ENCODE data around the gene GAL3ST1. TPM values are rescaled to one million over a fixed set of nuclear protein-coding genes. Genes with fewer than 3 reads are reported as not detected.

The GAL3ST1 gene
- polyA plus RNA-seq, 1 of the 3 experiments (the other 2 are of a cell fraction): not detected

GRCh38 chr22:30596886-30597285 is 22.4 kb upstream of the GAL3ST1 start:
- Histone ChIP-seq H3K27ac (ENCODE audit: low read depth in 2 of 2, low read length in 1 of 2) (no peak overlapping the region), H3F3A (replicated peaks; ENCODE audit: insufficient read depth) (no peaks in the 10 kb centered on the region), H3K27me3 (ENCODE audit: insufficient read depth) (peaks cover 8% of the 10 kb centered on the region; the same call in 1 of the 2 replicates), H2AFZ (ENCODE audit: low read depth) (no peak overlapping the region), H3K4me2 (no peak overlapping the region), H3K79me2 (ENCODE audit: insufficient read depth) (no peaks in the 10 kb centered on the region), H3K4me3 (ENCODE audit: low read depth in 2 of 2, low read length in 1 of 2) (no peak overlapping the region), H3K9ac (no peak overlapping the region), H3K4me1 (ENCODE audit: control insufficient read depth in 1 of 2, insufficient read depth in 2 of 2, low read depth in 1 of 2, low read length in 1 of 2) (no peaks in the 10 kb centered on the region), H3K9me2 (no peaks in the 10 kb centered on the region), H3K9me3 (no peaks in the 10 kb centered on the region), H4K20me1 (ENCODE audit: insufficient read depth) (no peaks in the 10 kb centered on the region), H3K36me3 (replicated peaks in 1 of 2; ENCODE audit: control insufficient read depth in 1 of 2, insufficient read depth in 2 of 2, low read length in 1 of 2) (no peaks in the 10 kb centered on the region)
- ChIA-PET POLR2A (interaction anchor here (0.8 kb wide), 1 partner anchor 10 kb away, joined by 3 read pairs; the partner anchor contains the start of gene TCN2), CTCF (interaction anchor here (0.9 to 1.9 kb wide), 2 partner anchors 10 to 151 kb away, joined by 3 to 6 read pairs; partner anchors contain the start of gene TCN2)
- no CpG with 5 or more reads among the region's 29 CpGs for WGBS (ENCODE audit: low lambda C conversion rate)
- TF ChIP-seq EP300 (IDR thresholded peaks at IDR 0.05; ENCODE audit: borderline replicate concordance in 1 of 2, low read depth in 1 of 2, low read length in 1 of 2) (no peak), FOSL2 (IDR thresholded peaks at IDR 0.05; ENCODE audit: borderline replicate concordance, low read depth) (no peak), RCOR1 (IDR thresholded peaks at IDR 0.05; ENCODE audit: low read length) (no peak), TCF12 (IDR thresholded peaks at IDR 0.05) (no peak), POLR2AphosphoS5 (IDR thresholded peaks at IDR 0.05; ENCODE audit: low read depth, low read length) (no peak), RFX5 (IDR thresholded peaks at IDR 0.05; ENCODE audit: low read length) (no peak), TEAD4 (IDR thresholded peaks at IDR 0.05; ENCODE audit: borderline replicate concordance, insufficient read depth) (no peak)
- TF ChIP-seq, protein P1, sequence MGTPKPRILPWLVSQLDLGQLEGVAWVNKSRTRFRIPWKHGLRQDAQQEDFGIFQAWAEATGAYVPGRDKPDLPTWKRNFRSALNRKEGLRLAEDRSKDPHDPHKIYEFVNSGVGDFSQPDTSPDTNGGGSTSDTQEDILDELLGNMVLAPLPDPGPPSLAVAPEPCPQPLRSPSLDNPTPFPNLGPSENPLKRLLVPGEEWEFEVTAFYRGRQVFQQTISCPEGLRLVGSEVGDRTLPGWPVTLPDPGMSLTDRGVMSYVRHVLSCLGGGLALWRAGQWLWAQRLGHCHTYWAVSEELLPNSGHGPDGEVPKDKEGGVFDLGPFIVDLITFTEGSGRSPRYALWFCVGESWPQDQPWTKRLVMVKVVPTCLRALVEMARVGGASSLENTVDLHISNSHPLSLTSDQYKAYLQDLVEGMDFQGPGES (IDR thresholded peaks at IDR 0.05; ENCODE audit: low read depth, low read length): no peak
- TF ChIP-seq, protein P2, sequence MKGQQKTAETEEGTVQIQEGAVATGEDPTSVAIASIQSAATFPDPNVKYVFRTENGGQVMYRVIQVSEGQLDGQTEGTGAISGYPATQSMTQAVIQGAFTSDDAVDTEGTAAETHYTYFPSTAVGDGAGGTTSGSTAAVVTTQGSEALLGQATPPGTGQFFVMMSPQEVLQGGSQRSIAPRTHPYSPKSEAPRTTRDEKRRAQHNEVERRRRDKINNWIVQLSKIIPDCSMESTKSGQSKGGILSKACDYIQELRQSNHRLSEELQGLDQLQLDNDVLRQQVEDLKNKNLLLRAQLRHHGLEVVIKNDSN (IDR thresholded peaks at IDR 0.05; ENCODE audit: borderline replicate concordance, low read depth): no peak
- DNase-seq: no peak

GRCh38 chr22:30596199-30596598 is 21.7 kb upstream of the GAL3ST1 start:
- H3K9me3 ChIP-seq: no peaks in the 10 kb centered on the region
- peaks cover 0 to under 1% of the 10 kb centered on the region in 2 experiments; a peak in 1 of 4 replicates for H3K4me1 ChIP-seq (ENCODE audit: control insufficient read depth in 1 of 2, insufficient read depth in 2 of 2, low read depth in 1 of 2, low read length in 1 of 2)
- no peak overlapping the region for H3K4me3 ChIP-seq (ENCODE audit: low read depth in 2 of 2, low read length in 1 of 2)
- no peak overlapping the region for H3K4me2 ChIP-seq
- H3F3A ChIP-seq (replicated peaks; ENCODE audit: insufficient read depth): no peaks in the 10 kb centered on the region
- no peak for DNase-seq
- 57% methylated on average over 2 of the region's 2 CpGs for WGBS (ENCODE audit: low lambda C conversion rate)
- no peak overlapping the region for H3K9ac ChIP-seq
- CTCF ChIA-PET: interaction anchor here (0.7 to 2.1 kb wide), 2 partner anchors 10 to 39 kb away, joined by 3 to 7 read pairs; no protein-coding TSS in a partner anchor
- POLR2A ChIA-PET: no interaction called here
- H2AFZ ChIP-seq (ENCODE audit: low read depth): no peak overlapping the region
- H3K9me2 ChIP-seq: no peaks in the 10 kb centered on the region
- no peaks in the 10 kb centered on the region for H3K36me3 ChIP-seq (replicated peaks in 1 of 2; ENCODE audit: control insufficient read depth in 1 of 2, insufficient read depth in 2 of 2, low read length in 1 of 2)
- H3K79me2 ChIP-seq (ENCODE audit: insufficient read depth): peaks cover 5% of the 10 kb centered on the region
- H3K27ac ChIP-seq (ENCODE audit: low read depth in 2 of 2, low read length in 1 of 2): no peak overlapping the region
- no peaks in the 10 kb centered on the region for H4K20me1 ChIP-seq (ENCODE audit: insufficient read depth)
- peaks cover 8% of the 10 kb centered on the region; the same call in 1 of the 2 replicates for H3K27me3 ChIP-seq (ENCODE audit: insufficient read depth)
- TF ChIP-seq NRF1 (IDR thresholded peaks at IDR 0.05; ENCODE audit: low read depth, low read length): no peak
- no peak for TF ChIP-seq REST (IDR thresholded peaks at IDR 0.05; ENCODE audit: low read depth, low read length)
- no peak for TF ChIP-seq TAF1 (IDR thresholded peaks at IDR 0.05; ENCODE audit: borderline replicate concordance, low read depth, low read length)
- TF ChIP-seq MEF2A (IDR thresholded peaks at IDR 0.05; ENCODE audit: borderline replicate concordance, low read depth): no peak
- TF ChIP-seq, protein P3, sequence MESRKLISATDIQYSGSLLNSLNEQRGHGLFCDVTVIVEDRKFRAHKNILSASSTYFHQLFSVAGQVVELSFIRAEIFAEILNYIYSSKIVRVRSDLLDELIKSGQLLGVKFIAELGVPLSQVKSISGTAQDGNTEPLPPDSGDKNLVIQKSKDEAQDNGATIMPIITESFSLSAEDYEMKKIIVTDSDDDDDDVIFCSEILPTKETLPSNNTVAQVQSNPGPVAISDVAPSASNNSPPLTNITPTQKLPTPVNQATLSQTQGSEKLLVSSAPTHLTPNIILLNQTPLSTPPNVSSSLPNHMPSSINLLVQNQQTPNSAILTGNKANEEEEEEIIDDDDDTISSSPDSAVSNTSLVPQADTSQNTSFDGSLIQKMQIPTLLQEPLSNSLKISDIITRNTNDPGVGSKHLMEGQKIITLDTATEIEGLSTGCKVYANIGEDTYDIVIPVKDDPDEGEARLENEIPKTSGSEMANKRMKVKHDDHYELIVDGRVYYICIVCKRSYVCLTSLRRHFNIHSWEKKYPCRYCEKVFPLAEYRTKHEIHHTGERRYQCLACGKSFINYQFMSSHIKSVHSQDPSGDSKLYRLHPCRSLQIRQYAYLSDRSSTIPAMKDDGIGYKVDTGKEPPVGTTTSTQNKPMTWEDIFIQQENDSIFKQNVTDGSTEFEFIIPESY (IDR thresholded peaks at IDR 0.05; ENCODE audit: borderline replicate concordance, low read depth): no peak
- TF ChIP-seq SIN3A (IDR thresholded peaks at IDR 0.05; ENCODE audit: borderline replicate concordance, low read depth, low read length): no peak
- no peak for TF ChIP-seq RAD21 (IDR thresholded peaks at IDR 0.05; ENCODE audit: low read length)
- TF ChIP-seq RXRA (IDR thresholded peaks at IDR 0.05; ENCODE audit: borderline replicate concordance, low read depth): no peak
- TF ChIP-seq GABPA (IDR thresholded peaks at IDR 0.05; ENCODE audit: low read depth): no peak
- no peak for TF ChIP-seq YY1 (IDR thresholded peaks at IDR 0.05; ENCODE audit: low read depth)
